Stromal cell of bone marrow (primary cell): ENCODE data around the gene SNAP23.
A peak's percentile ranks its signal among the peaks of the same experiment; 100 is the strongest.
"Not testable (repeated sequence)": the region's sequence is repeated elsewhere in the genome, so short reads cannot be mapped to it uniquely, and the experiment has no call there.

Experiments
- DNase-seq: peaks from one replicate; pipeline ENCODE4 v3.0.0-alpha.2; 2012; ENCODE audit warnings: low read depth

The SNAP23 gene

DNA sequence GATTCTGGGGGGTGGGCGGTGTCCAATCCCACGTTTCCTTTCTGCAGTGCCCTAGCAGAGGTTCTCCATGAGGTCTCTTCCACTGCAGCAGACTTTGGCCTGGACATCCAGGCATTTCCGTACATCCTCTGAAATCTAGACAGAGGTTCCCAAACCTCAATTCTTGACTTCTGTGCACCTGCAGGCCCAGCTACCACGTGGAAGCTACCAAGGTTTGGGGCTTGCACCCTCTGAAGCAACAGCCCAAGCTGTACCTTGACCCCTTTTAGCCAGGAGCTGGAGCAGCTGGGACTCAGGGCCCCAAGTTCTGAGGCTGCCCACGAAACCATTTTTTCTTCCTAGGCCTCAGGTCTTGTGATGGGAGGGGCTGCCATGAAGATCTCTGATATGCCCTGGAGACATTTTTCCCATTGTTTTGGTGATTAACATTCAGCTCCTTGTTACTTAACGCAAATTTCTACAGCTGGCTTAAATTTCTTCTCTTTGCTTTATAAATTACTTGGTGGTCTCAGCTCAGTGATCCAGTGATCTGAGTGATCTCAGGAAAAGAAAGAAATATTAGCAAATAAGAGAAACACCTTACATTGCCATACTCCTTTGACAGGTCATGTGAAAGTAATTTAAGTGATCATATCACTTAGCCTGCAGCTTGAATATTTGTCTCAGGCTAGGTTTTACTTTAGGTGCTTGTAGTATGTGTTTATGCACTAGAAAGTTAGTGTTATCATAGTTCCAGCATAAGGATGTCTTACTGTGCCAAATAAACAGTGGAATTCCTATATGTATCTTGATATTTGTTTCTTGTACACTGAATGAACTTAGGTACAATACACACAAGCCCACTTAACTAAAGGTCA lies 3.0 kb downstream of the SNAP23 start:
- no peak for DNase-seq

DNA sequence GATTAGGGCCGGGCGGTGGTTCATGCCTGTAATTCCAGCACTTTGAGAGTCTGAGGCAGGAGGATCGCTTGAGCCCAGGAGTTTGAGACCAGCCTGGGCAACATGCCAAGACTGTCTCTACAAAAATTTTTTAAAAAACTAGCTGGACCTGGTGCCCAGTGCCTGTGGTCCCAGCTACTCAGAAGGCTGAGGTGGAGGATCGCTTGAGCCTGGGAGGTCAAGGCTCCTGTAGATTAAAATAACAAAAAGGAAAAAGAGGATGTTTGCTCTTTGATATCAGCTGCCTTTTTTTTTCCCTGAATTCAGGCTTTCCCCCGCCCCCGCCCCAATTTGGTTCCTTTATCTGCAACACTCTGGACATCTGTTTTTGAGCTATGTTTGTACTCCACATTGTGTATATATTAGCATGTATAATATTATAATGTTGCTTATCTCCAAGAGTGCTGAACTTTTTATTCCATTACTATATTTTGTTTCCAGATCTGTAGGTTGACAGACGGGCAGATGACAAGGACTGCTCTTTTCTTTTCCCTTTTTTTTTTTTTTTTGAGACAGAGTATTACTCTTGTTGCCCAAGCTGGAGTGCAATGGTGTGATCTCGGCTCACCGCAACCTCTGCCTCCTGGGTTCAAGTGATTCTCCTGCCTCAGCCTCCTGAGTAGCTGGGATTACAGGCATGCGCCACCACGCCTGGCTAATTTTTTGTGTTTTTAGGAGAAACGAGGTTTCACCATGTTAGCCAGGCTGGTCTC lies 4.6 kb downstream of the SNAP23 start:
- DNase-seq = no peak

DNA sequence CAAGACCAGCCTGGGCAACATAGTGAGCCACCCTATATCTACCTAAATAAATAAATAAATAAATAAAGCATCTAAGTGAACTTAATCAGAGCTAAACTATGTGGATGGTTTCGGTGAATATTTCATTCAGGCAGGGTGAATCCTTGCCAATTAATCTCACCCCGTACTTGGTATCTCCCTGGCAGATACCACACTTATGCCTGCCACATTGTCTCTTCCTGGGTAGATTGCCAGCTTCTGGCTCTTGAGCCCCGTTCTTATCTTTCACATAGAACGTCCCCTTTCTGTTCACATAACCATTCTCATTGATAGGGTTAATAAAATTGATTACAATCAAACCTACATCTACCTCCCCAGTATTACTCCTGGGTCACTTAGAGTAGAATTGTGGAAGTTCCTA lies 7.0 kb downstream of the SNAP23 start:
- DNase-seq = no peak

DNA sequence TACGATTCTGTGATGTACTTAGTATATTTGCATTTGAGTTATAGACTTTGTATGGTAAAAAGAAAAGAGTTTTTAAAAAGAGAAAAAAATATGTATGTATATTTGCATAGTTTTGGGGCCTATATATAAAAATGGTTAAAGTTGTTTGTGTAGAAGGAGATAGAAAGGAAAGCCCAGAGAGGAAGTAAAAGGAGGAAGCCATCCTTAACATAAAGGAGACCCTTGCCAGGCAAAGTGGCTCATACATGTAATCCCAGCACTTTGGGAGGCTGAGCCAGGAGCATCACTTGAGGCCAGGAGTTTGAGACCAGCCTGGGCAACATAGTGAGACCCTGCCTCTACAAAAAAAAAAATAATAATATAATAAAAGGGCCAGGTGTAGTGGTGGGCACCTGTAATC lies 8.4 kb downstream of the SNAP23 start:
- no peak for DNase-seq

DNA sequence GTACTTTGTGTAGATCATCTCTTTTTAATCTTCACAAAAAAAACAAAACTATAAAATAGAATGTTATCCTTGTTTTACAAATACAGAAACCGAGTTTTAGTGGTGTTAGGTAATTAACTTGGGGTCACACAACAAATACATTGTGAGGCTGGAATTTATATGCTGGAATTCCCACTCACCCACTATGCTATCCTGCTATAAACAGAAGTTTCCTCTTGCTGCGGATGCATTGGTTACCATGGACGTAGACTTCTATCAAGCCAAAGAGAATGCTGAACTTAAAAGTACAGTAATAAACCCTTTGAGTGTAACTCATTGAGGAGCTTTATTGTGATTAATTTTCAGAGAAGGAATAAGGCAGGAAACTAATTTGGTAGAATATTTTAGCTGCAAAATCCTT lies 9.2 kb downstream of the SNAP23 start:
- DNase-seq = no peak

DNA sequence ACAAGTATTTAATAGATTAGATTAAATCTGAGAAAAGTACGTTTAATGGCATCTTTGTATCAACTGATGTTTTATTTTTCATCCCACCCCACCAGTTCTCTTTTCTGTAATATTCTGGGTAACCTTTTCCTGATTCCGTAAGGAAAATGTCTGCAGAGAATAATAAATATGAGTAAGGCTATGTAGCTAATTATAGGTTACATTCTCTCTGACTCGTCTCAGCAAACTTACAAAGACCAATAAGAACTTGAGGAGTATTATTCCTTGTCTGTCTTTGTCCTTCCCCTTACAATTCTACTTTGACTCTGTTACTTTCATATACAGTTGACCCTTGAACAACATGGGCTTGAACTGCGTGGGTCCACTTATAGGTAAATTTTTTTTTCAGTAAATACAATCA lies 12.1 kb downstream of the SNAP23 start:
- no peak for DNase-seq

DNA sequence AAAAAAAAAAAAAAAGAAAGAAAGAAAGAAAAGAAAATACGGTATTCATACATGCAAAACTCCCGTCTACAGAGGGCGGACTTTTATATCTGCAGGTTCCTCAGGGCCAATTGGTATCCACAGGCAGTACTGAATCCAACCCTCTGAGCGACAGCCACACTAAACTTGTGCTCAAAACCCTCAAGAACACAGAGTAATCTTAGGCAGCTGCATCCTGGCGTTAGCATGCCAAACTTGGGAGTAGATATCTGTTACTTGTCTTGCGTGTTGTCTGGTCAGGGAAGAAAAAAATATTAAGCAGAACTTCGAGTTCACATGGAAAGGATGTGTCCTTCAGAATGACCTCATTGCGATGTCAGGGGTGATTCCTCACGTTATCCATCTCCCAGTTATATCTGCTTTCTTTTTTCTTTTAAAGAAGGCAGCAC lies 12.8 kb downstream of the SNAP23 start:
- no peak for DNase-seq

DNA sequence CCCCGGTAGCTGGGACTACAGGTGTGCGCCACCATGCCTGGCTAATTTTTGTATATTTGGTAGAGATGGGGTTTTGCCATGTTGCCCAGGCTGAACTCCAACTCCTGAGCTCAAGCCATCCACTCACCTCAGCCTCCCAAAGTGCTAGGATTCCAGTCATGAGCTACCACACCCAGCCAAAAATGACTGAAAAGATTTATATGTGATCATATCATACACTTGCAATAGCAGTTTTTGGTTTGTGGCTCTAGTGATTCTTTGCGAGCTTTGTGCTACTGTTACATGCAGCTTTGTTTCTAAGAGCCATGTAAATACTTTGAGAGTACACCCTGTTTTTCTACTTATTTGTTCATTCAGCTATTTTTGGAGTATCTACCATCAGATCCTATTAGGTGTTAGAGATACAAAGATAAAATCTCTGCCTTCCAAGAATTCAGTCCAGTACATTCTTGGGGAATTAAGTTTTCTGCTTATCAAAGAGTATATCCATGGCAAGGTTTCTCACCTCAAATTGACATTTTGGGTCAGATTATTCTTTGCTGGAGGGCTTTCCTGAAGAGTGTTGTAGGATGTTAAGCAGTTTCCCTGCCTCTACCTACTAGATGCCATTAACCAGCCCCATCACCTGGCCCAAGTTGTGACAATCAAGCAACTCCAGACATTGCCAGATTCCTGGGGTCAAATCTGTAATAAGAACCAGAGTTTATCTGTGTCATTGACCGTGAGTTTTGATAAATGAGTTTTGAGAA lies 15.0 kb downstream of the SNAP23 start:
- DNase-seq = no peak

DNA sequence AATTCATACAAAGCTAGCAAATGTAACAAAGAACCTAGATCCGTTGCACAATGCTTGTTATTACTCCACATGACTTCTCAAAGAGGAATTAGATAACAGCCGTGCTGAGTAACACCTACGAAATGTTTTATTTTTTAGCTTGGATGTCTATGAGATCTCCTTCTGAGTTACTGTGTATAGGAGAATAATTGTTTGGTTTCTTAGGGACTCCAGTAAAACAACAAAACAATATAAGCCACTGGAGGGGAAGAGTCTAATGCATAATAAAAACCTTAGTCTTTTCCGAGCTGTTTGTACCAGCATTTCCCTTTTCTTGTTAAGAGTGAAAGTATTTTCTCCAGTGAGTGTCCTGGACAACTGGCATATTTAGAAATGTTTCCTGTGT lies 15.6 kb downstream of the SNAP23 start:
- DNase-seq = no peak

DNA sequence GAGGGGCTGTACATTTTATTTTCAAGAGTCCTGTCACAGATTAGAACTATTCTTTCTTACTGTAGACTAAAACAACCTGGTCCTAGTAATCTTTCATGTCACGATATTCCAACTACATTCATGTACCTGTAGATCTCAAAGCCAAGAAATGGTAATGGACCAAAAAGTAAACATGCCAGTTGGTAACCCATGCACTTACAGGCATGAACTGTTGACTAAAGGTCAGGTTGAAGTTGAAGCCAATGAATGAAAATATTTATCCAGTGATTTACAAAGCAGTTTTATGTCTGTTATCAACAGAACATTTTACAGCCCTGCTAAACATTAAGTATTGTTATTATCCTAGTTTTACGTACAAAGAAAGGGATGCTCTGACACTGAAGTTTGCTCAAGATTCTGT lies 27.9 kb downstream of the SNAP23 start:
- no peak for DNase-seq

DNA sequence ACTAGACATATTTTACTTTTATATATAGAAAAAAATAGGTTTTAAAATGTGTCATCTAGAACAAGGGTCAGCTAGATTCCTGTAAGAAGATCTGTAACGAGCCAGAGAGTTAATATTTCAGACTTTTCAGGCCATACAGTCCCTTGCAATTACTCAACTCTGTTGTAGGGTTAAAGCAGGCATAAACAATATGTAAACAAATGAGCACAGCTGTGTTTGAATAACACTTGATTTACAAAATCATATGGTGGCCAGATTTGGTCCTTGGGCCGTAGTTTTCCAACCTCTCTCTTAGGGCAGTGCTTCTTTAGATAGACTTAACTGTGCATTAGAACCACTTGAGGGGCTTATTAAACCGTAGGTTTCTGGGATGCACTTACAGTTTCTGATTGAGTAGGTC lies 33.5 kb downstream of the SNAP23 start:
- no peak for DNase-seq

DNA sequence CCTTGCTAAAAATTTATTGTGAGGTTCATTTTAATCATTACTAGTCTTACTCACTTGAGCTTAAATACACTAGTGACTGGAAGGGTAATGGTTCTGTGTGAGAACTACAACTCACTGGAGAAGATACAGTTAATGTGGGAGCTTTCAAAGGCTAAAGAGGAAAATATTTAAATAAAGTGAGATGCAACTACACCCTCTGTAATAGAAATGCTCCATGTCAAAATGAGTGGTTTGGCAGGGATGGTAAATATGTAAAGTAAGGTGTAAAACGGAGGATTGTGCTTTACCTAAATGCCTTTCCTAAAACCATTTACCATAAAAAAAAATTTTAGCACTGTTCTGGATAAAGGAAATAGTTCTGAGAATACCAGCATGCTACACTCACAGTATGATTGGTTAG lies 37.8 kb downstream of the SNAP23 start:
- no peak for DNase-seq

DNA sequence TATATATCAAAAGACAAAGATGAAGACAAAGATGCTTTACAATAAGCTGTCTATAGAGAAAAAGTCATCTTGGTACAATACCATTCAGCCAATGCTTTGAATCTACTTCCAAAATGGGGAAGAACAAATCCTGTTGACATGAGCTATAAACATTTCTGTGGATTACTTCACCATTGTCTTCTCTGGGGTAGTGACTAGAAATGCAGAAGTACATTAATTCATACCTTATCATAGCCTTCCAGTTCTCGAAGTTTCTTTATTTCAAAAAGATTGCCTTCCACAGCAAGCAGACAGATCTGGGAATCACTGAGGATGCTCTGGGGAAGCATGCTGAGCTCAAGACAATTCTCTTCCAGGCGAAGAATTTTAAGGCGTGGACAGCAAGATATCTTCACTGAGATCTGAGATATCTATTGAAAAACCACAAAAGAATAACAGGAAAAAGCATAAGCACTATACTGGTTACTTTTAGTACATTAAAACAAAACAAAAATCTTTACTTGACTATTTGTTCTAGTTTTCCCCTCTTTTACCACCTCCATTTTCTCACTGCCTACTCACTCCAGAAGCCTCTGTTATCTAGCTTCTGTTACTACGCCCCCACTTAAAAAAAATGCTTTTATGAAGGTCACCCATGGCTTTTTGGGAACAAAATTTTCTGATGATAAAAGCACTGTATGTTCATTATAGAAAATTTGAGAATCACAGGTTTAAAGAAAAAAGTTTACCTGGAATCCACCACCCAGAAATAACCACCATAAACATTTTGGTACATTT lies 49.6 kb downstream of the SNAP23 start:
- DNase-seq = no peak

DNA sequence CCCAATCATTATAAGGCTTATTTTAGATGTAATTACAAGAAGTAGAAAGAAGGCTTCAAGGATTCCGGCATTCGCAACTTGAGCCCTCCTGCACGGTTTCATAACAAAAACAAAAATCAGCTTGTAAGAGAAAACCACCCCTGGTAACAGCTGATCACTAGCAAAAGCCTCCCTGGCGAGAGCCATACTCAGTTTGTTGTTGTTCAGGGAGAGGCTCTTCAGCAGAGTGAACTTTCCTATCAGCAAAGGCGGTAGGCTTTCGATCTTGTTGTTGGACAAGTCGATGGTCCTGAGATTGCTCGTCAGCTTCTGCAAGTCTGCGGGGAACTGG lies 52.4 kb downstream of the SNAP23 start:
- DNase-seq = peak; percentile 11

DNA sequence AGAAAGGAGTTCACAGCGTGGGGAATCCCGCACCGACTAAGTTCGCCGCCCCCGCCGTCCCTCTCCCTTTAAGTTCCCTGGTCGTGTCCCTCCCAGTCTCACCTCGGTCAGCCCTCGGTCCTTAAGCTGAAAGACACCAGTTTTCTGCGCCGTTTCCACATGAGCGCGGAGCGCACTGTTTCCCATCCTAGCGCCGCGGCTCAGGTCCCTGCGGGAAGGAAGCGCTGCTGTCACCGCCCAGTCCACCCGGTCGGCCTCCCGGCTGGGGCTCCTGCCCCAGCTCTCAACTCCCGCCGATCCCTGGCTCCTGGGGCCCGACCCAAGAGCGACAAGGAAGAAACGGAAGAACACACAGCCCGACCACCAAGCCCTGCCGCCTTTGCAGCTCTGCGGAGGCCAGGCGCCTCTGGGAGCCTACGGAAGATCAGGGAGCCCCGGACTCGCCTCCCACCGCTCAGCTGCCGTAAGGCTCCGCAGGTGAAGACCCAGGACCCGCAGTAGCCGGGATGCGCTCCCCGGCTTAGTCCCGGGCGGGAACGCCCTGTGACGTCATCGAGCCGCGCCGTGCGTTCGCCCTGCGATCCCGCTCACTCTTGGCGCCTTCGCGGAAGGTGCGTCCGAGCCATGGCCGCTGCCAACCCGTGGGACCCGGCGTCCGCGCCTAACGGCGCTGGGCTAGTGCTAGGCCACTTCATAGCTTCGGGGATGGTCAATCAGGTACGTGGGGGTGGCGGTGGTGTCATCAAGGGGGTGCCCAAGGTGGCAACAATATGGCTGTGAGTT lies 53.0 kb downstream of the SNAP23 start, which contains the start of the genes HAUS2 and LRRC57:
Gene HAUS2, plus strand, starts transcription at position 590 of the 783 bp plus-strand sequence. Its CDS starts 35 bp downstream, at position 625.
Gene LRRC57, minus strand, starts transcription at position 545 of the 783 bp plus-strand sequence. Its CDS starts 359 bp downstream, at position 186.
- peak; percentile 50 for DNase-seq

DNA sequence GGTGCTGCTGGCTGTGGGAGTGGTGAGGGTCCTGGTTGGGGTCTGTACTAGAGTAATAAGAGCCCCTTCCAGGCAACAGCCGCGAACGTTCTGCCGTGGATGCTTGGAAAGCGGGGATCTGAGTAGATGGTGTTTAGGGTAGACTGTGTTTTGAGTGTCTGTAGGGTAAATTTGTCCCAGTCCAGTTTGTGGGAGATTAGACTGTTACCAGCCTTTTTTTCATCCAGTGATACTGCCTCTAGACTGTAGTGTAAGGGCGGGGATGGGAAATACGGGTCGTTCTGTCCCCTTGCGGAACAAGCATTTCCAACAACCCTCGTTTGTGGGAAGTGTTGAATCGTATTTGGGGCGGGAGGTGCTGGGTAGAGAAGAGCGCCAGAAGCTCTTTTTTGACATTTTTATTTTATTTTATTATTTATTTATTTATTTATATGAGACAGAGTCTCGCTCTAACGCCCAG lies 53.6 kb downstream of the SNAP23 start:
- no peak for DNase-seq

DNA sequence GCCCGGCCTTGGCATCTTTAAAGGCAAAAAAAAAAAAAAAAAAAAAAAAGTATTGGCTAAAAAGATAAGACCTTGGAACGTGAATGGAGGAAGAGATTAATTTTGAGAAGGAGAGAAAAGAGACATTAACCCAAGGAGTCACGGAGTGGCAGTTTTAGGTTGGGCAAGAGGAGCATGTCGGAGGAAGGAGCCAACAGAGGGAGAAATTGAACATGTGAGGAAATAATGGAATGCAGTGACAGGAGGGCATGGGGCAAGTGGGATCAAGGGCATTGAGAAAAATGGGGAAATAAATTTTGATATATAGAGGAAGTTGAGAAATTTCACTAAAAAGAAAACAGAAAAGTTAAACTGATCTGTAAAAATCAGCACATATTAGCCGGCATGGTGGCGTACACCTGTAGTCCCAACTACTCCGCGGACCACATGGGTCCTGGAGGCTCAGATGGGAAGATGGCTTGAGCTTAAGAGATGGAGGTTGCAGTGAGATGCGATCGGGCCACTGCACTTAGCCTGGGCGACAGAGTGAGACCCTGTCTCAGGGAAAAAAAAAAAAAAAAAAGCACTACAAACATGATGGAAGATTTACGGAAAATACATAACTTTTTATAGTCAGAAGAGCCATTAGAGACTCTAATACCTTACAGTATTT lies 54.4 kb downstream of the SNAP23 start:
- no peak for DNase-seq

DNA sequence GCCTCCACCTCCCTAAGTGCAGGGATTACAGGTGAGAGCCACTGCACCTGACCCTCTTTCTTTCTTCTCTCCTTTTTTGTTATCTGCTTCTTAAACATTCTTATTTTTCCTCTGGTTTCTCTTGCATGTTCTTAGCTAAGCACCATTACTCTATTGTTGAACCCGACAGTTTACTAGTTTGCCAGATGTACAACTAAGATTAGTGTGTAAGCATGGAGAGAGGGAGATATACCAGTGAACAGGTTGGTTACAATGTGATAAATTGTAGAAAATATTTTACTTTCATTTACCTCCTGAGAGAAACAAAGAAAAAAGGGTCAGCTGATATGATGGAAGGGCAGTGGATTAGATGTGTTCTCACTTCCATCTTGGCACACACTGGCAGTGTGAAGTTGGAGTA lies 58.1 kb downstream of the SNAP23 start:
- no peak for DNase-seq

DNA sequence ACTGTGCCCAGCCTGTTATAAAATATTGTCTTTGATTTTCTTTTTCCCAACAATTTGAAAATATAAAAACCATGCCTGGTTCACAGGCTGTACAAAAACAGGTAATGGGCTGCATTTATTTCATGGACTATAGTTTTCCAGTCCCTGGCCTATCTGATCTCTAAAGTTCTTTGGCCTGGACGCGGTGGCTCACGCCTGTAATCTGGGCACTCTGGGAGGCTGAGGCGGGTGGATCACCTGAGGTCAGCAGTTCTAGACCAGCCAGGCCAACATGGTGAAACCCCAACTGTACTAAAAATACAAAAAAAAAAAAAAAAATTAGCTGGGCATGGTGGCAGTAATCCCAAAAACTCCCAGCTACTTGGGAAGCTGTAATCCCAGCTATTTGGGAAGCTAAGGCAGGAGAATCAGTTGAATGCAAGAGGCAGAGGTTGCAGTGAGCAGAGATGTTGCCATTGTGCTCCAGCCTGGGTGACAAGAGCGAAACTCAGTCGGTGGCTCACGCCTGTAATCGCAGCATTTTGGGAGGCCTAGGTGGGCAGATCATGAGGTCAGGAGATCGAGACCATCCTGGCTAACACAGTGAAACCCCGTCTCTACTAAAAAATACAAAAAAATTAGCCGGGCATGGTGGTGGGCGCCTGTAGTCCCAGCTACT lies 61.2 kb downstream of the SNAP23 start:
- not testable (repeated sequence) for DNase-seq

DNA sequence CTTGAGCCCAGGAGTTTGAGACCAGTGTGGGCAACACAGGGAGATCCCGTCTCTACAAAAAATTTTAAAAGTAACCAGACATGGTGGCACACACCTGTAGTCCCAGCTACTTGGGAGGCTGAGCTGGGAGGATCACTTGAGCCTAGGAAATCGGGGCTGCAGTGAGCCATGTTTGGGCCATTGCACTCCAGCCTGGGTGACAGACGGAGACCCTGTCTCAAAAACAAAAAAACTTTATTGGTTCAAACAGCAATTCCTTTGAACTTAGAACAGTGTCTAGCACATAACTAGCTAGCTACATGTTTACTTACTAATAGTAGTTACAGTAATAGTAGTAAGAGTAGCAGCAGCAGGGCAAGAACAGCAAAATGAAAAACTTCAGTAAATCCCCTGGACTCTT lies 63.3 kb downstream of the SNAP23 start:
- DNase-seq = no peak
